ENCODE measurements around the gene NPC1L1.
"Not testable (repeated sequence)": the region's sequence is repeated elsewhere in the genome, so short reads cannot be mapped to it uniquely, and the experiment has no call there.

Gene NPC1L1

DNA sequence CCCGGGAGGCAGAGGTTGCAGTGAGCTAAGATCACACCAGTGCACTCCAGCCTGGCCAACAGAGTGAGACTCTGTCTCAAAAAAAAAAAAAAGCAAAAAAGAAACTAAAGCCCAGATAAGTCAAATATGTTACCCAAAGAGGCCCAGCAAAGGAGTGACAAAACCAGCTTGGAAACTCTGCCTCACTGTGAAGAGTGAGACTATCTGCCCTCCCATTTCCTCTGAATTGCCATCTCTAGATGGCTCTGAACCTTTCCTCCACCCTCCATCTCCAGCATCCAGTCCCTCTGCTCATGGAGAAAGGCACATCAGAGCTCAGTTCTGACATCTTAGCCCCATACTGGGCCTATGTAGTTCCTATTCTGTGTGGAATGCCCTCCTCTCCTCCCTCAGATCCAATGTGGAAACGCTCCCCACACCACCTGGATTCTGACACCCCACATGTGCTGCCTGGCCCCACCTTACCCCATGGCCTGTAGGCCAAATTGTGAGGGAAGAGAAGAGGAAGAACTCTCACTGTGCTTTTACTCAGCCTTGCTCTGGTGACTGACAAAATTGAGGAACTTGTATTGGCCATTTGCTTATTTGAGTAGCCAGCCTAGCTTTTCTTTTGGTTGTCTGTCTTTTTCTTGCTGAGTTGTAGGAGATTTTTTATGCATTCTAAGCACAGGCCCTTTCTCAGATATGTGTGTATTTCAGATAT, 32.7 kb downstream of the NPC1L1 start:
- H3K27me3 Mint-ChIP-seq (ENCODE audit: low read depth, poor library complexity): peaks cover 36% of the 10 kb centered on the region
- H3K9me3 Mint-ChIP-seq: peaks cover 37% of the 10 kb centered on the region
- DNase-seq: no peak
- no peaks in the 10 kb centered on the region for H3K36me3 Mint-ChIP-seq (ENCODE audit: low read depth)
- no peak overlapping the region for H3K27ac Mint-ChIP-seq
- TF ChIP-seq, protein P1, sequence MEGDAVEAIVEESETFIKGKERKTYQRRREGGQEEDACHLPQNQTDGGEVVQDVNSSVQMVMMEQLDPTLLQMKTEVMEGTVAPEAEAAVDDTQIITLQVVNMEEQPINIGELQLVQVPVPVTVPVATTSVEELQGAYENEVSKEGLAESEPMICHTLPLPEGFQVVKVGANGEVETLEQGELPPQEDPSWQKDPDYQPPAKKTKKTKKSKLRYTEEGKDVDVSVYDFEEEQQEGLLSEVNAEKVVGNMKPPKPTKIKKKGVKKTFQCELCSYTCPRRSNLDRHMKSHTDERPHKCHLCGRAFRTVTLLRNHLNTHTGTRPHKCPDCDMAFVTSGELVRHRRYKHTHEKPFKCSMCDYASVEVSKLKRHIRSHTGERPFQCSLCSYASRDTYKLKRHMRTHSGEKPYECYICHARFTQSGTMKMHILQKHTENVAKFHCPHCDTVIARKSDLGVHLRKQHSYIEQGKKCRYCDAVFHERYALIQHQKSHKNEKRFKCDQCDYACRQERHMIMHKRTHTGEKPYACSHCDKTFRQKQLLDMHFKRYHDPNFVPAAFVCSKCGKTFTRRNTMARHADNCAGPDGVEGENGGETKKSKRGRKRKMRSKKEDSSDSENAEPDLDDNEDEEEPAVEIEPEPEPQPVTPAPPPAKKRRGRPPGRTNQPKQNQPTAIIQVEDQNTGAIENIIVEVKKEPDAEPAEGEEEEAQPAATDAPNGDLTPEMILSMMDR (IDR thresholded peaks at IDR 0.05): no peak
- H3K4me3 Mint-ChIP-seq: no peak overlapping the region
- H3K4me1 Mint-ChIP-seq: no peaks in the 10 kb centered on the region

DNA sequence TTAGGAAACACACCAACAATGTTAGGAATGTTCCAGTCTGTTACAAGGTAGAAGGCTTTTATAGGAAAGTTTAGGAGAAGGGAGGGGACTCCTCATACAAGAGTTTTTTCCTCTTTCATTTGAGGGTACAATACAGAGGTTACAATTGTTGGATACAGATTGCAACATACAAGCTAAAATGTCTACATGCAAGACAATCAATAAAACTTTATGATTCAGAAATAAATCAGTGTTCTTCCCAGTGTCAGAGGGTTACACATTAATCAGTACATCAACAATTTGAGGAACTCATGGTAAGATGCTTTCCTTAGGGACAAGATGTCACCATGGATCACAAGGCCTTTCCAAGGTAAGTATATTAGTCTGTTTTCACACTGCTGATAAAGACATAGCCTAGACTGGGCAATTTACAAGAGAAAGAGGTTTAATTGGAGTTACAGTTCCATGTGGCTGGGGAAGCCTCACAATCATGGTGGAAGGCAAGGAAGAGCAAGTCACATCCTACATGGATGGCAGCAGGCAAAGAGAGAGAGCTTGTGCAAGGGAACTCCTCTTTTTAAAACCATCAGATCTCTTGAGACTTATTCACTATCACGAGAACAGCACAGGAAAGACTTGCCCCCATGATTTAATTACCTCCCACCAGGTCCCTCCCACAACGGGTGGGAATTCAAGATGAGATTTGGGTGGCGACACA, 34.4 kb downstream of the NPC1L1 start:
- H3K27ac Mint-ChIP-seq; H3K36me3 Mint-ChIP-seq (ENCODE audit: low read depth); DNase-seq; H3K4me3 Mint-ChIP-seq; H3K4me1 Mint-ChIP-seq: not testable (repeated sequence)
- Mint-ChIP-seq H3K9me3 (peaks cover 37% of the 10 kb centered on the region), H3K27me3 (ENCODE audit: low read depth, poor library complexity) (peaks cover 50% of the 10 kb centered on the region)

DNA sequence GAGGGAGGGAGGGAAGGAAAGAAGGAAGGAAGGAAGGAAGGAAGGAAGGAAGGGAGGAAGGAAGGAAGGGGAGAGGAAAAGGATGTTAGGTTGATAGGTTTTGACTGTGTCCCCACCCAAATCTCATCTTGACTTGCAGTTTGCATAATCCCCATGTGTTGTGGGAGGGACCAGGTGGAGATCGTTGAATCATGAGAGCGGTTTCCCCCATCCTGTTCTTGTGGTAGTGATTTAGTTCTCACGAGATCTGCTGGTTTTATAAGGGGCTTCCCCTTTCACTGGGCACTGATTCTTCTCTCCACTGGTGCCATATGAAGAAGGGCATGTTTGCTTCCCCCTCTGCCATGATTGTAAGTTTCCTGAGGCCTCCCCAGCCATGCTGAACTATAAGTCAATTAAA, 35.5 kb downstream of the NPC1L1 start:
- Mint-ChIP-seq H3K36me3 (ENCODE audit: low read depth) (no peaks in the 10 kb centered on the region), H3K9me3 (peaks cover 37% of the 10 kb centered on the region), H3K4me1 (no peaks in the 10 kb centered on the region), H3K27me3 (ENCODE audit: low read depth, poor library complexity) (peaks cover 54% of the 10 kb centered on the region), H3K27ac (no peak overlapping the region), H3K4me3 (no peak overlapping the region)
- no peak for DNase-seq
- TF ChIP-seq, protein P1 (IDR thresholded peaks at IDR 0.05): no peak

DNA sequence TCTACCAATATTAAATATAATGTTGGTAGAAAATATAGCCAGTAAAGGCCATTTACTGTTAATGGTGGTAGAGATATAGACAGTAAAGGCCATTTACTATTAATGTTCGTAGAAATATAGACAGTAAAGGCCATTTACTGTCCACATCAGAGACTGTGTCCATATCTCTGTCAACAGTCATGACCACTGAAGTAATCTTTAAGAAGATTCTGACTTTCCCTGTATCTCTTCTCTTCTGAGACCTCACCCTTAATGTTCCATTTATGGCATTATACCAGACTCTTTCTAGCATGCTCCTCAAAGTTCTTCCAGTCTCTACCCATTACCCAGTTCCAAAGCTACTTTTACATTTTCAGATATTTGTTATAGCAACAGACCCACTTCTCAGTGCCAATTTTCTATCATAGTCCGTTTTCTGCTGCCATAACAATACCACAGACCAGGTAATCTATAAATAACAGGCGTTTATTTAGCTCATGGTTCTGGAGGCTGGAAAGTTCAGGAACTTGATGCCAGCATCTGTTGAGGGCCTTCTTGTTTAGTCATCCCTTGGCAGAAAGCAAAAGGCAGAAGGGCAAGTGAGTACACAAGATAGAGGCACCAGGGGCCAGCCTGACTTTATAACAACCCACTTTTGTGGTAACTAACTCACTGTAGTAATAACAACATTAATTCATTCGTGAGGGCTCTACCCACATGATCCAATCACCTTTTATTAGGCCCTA, 42.7 kb downstream of the NPC1L1 start:
- H3K36me3 Mint-ChIP-seq (ENCODE audit: low read depth): no peaks in the 10 kb centered on the region
- DNase-seq: no peak
- H3K4me3 Mint-ChIP-seq: no peak overlapping the region
- H3K27me3 Mint-ChIP-seq (ENCODE audit: low read depth, poor library complexity): peaks cover 72% of the 10 kb centered on the region
- TF ChIP-seq, protein P1 (IDR thresholded peaks at IDR 0.05): no peak
- H3K9me3 Mint-ChIP-seq: no peaks in the 10 kb centered on the region
- H3K4me1 Mint-ChIP-seq: no peaks in the 10 kb centered on the region
- H3K27ac Mint-ChIP-seq: no peak overlapping the region

DNA sequence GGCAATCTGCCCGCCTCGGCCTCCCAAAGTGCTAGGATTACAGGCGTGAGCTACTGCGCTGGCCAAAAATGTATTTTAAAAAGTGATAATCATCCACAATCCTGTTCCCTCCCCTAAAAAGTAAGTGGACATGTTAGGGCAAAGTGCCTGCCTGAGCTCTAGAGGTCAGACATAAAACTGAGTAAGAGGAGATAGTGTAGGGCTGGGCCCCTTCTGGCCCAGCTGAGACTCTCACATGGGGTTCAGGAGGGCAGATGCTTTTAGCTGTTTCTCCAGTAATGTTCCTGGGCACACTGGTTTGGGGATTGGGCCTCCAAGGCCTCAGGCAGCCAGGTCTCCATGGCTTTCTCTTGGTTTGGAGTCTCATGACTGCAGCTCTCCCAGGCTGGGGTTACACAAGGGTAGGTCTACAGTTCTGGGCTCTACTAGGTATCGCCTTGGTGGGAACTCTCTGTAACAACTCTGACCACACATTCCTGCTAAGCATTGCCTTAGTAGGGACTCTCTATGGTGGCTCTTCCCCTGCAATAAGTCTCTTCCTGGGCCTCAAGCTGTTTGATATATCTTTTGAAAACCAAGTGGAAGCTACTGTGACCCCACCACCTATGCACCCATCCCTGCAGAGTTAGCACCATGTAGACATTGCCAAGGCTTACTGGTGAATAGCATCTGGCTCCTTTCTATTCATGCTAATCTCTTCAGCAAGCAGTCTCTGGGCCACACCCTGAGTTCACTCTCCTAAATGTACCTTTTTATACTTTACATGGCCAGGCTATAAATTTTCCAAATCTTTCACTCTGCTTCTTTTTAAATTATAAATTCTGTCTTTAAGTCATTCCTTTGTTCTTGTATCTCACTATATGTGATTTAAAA, 43.7 kb downstream of the NPC1L1 start:
- Mint-ChIP-seq H3K27ac (no peak overlapping the region), H3K36me3 (ENCODE audit: low read depth) (no peaks in the 10 kb centered on the region), H3K4me3 (no peak overlapping the region), H3K9me3 (no peaks in the 10 kb centered on the region), H3K4me1 (no peaks in the 10 kb centered on the region), H3K27me3 (ENCODE audit: low read depth, poor library complexity) (peaks cover 62% of the 10 kb centered on the region)
- TF ChIP-seq, protein P1 (IDR thresholded peaks at IDR 0.05): no peak
- no peak for DNase-seq

All from nephron progenitor cell (in vitro differentiated cells).